ENCODE data around the gene MARK2.
"Not testable (repeated sequence)": the region's sequence is repeated elsewhere in the genome, so short reads cannot be mapped to it uniquely, and the experiment has no call there.

MARK2 gene

DNA sequence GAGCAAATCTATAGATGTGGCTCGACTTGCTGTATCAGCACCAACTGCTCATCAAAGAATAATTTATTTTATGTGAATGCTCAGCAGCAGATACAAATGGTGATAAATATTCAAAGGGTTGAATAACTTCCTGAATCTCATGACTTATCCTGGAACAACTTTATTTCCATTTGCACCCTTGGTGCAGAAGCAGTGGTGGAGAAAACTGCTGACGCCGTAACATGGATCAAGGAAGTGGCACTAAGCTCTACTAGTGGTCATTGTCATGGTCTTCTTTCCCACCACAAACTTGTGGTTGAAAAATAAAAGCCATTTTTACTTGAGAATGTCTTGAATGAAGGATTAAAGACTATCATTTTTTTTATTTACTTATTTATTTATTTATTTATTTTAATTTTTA, 14.6 kb downstream of the MARK2 start:
- in situ Hi-C loops (cut with HindIII; ENCODE audit: low sequenced_read_pairs), result no loop called here

DNA sequence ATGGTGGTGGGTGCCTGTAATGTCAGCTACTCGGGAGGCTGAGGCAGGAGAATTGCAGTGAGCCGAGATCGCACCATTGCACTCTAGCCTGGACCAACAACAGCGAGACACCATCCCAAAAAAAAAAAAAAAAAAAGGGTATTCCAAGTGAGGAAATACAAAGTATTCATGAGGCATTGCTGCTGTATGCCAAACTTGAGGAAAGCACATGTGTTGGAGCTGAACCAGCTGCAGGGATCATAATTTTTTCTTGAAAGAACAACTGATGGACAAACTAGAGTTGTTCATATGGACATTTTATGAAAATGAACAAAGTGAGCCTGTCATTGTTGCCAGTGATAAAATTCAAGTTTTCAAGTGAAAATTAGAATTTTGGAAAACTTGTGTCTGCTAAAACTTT, 15.8 kb downstream of the MARK2 start:
- in situ Hi-C loops (cut with HindIII; ENCODE audit: low sequenced_read_pairs), result no loop called here

DNA sequence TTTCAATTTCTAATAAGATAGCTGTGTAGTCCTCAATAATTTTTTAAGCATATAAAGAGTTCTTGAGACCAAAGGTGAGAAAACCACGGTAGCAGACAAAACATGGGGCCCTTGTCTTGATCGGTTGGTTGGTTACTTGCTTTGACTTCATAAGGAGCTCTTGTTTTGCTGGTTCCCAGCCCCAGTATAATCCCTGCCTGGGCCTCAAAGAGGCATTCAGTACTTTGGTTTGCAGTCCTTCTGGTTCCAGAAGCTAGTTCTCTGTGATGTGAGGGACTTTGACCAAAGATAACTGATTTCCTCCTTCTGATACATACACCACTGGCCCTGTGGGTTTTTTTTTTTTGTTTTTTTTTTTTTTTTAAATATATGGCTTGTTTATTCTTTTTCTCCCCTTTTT, 17.1 kb downstream of the MARK2 start:
- in situ Hi-C loops (cut with HindIII; ENCODE audit: low sequenced_read_pairs), result no loop called here

DNA sequence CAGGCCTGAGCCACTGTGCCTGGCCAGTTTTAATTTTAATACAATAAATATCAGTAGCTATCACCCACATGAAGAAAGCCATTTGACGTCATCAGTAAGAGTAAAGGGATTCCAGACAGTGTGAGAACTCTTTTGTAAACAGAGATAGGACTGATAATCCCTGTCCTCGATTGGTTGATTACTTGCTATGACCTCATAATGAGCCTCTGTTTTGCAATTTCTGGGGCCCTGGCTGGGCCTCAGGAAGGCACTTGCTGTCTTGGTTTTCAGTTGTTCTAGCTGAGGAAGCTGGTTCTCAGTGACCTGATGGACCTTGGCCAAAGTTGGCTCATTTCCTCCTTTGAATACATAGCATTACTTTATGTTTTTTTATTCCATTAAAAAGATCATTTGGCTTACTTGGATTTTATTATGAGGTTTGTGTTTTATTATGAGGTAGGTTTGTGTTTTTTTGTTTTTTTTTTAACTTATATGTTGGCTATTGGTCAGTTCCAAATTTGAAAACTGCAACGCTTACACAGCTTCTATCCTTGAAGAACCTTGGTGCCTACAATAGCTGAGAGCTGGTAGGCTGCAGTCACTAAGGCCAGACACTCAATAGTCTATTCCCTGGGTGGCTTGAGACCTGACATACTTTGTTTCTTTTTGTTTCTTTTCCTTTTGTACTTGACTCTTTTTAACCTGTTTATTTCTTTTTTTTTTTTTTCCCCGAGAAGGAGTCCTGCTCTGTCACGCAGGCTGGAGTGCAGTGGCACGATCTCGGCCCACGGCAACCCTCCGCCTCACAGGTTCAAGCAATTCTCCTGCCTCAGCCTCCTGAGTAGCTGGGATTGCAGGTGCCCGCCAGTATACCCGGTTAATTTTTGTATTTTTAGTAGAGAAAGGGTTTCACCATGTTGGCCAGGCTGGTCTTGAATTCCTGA, 20.0 kb downstream of the MARK2 start:
- in situ Hi-C loops (cut with HindIII; ENCODE audit: low sequenced_read_pairs), result no loop called here

DNA sequence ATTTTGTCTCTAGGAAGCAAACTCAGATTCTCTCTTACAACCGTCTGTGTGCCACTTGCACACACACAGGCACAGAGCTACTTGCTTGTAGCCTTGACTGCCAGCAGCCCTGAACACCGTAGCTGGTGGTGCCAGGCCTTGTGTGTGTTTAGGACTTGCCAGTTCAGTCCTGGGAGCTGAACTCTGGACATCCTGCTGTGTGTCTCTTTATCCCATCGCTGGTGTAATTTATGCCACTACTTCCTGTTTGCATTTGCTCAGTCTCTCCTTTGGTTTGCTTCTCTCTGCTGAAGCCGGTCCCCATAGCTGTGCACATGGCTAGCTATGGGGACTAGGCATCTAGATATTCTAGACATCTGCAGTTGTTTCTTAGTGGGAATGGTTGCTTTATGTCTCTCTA, 24.0 kb downstream of the MARK2 start:
- in situ Hi-C loops (cut with HindIII; ENCODE audit: low sequenced_read_pairs), result no loop called here

DNA sequence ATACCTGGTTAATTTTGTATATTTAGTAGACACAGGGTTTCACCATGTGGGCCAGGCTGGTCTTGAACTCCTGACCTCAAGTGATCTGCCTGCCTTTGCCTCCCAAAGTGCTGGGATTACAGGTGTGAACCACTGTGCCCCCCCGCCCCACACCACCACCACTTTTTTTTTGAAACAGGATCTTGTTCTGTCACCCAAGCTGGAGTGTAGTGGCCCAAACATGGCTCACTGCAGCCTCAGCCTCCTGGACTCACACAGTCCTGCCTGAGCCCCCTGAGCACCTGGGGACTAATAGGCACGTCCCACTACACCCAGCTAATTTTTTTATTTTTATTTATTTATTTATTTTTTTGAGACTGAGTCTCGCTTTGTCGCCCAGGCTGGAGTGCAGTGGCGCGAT, 24.7 kb downstream of the MARK2 start:
- in situ Hi-C loops (cut with HindIII; ENCODE audit: low sequenced_read_pairs), result not testable (repeated sequence)

DNA sequence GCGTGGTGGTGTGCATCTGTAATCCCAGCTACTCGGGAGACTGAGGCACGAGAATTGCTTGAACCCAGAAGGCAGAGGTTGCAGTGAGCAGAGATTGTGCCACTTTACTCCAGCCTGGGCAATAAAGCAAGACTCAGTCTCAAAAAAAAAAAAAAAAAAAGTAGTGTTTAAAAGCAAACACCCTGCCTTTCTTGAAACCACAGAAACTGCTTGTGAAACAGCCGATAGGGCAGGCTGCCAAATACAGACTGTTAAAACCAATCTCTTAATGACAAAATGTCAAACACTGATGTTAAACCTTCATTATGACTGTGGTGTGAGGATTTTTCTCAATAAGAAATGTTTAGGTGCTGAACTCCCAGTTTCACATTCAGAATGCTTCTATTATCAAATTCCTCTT, 27.3 kb downstream of the MARK2 start:
- in situ Hi-C loops (cut with HindIII; ENCODE audit: low sequenced_read_pairs), result no loop called here

DNA sequence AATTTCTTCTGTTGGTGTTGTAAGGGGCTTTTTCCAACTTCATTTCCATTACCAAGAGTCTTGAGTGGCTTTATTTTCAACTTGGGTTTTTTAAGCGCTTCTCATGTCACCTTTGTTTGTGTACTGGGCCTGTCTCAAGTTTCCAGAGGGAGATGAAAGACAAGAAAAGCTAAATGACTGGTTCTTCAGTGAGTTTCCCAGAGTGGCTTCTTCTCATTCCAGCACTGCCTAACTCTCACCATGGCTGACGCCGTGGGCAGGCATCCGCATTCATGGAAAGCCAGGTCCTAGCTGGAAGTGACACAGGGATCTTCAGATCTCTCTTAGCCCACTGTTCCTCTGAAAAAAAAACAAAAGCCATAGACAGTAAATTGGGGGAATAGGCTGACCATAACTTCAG, 28.6 kb downstream of the MARK2 start:
- in situ Hi-C loops (cut with HindIII; ENCODE audit: low sequenced_read_pairs), result no loop called here

DNA sequence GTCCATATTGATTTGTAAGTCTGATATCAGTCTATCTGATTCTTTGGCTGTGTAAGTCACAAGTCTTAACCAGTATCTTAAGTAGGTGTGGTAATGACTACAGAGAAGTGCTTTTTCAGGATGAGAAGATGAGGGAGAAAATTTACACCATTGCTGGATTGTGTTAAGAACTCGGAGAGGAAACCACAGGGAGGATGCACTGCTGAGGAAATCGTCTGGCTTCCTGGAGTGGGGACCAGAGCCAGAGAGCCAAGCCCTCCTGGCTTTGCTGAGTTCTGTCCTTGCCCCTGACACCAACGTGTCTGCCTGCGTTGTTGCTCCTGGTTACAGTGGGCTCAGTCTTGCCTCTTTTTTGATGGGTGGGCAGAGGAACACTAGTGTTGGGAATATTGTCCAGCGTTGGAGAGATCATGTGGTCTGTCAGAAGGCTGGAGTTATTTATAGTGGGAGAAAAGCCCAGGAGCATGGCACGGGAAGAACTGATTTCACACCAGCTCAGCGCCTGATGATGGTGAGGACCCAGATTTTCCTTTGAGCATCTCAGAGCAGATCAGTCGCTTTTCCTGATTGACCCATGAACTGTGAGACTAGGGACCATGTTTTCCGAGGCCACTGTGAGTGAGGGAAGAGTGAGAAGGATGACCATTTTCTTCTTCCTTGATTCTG, 29.6 kb downstream of the MARK2 start:
- in situ Hi-C loops (cut with HindIII; ENCODE audit: low sequenced_read_pairs), result no loop called here

DNA sequence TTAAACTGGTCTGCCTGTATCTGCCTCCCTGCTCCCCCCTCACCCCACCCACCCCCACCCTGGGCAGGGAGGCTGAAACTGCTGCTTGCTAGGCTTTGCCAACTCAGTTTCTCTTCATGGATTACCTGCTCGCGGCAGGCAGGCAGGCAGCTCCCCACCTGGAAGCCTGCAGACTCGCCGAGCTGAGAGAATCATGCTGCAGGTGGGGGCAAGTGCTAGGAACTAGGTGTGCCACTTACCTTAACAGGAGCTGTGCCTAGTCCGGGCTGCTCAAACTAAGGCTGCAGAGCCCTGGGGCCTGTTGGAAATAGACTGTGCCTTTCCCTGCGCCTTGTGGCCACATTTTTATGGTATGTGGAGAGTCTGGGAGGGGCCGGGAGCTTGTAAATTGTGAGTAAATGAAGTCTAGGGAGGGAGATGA, 30.3 kb downstream of the MARK2 start:
- in situ Hi-C loops (cut with HindIII; ENCODE audit: low sequenced_read_pairs), result no loop called here

DNA sequence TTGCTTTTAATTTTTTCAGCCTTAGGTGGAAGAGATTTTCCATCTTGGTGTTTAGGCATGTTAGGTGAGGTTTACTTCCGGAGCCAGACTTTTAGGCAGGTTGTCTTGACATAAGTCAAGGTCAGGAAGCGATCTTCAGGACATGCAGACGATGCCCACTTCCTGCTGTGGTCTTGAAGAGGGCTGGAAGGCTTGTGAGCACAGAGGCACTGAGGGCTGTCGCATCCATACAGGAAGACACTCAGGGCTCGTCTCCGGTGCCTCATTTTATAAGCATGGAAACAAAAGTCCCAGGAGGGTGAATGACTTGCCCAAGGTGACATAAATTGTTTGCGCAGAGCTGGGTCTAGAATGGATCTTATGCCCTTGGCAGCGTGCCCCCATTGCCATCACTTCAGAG, 30.8 kb downstream of the MARK2 start:
- in situ Hi-C loops (cut with HindIII; ENCODE audit: low sequenced_read_pairs), result no loop called here

DNA sequence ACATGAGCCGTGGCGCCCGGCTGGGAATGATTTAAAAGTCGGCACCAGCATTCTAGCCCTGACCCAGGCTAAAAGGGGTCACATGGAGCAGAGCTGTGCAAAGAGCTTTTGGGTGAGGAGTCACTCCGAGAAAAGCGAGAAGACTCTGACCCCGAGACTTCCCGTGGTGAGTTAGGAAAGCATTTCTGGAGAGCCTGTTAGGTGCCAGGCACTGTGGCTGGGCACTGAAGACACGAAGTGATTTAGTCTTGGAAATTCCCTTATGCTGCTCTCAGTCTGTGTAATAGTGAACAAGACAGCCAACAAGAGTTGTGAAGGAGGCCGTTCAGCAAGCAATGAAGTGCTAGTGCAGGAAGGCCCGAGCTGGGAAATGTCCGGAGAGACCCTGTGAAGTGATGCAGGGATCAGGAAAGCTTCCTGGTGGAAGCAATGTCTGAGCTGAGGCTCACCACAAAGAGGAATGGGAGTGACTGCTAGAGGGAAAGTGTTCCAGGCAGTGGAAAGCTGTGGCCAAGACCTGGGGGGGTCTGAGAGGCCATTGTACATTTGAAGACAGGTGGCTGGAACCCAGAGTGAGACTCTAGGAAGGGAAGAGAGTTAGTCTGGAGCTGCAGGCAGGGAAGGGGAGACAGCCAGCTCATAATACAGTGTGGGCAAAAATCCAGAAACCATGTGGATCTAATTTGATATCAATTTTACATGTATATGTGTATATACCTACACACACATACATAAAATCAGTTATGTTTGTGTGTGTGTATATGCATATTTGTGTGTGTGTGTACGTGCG, 31.6 kb downstream of the MARK2 start:
- in situ Hi-C loops (cut with HindIII; ENCODE audit: low sequenced_read_pairs), result no loop called here

DNA sequence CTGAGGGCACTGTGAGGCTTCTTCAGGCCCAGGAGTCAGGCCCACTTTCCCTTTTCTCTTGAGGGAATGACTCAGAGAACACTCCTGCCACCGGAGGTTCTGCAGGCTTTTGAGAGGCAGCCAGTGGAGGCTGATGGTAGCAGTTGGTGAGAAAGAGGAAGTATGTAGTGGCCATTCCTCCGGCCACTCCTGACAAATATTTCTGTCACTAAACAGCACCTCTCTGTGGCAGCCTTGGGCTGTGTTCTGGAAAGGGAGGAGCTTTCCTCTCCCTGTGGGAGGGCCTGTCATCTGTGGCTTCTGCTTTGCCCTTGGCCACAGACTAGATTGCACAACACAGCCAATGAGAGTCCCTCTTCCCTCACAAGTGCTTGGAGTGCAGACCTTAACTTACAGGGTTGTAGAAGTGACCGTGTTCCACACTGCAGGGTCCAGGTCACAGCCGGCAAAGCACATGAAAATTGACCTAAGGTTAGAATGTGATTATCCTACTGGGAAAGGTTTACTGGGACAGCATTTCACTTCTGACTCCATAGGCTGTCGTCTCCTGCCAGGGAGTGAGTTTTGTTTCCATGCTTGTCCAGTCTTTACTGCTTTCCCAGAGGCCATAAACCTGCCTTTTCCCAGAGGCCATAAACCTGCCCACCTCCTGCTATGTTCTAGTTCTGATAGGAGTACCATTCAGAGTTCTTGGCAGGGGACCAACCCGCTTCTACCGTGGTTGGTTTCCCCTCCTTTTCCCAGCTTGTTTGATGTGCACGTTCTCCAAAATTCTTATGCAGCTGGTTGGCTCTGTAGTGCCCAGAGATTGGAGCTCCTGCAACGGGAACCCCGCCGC, 33.3 kb downstream of the MARK2 start:
- in situ Hi-C loops (cut with HindIII; ENCODE audit: low sequenced_read_pairs), result no loop called here

DNA sequence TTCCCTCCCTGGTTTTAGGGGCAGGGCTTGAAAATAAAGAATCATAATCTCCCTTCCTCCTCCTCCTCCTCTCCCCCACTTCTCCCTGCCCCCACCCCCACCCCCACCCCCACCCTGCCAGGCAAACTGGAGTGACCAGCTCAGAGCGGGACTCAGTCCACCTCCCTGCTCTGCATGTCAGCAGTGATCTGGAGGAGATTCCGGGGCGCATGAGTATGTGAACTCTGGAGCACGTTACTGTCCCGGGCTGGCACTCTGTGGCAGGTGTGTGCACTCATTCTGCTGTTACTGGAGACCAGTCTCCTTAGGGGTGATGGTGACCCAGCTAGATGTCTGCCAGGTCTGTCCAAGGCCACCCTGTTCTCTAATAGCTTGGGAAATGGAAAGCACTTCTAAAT, 33.9 kb downstream of the MARK2 start:
- in situ Hi-C loops (cut with HindIII; ENCODE audit: low sequenced_read_pairs), result no loop called here

DNA sequence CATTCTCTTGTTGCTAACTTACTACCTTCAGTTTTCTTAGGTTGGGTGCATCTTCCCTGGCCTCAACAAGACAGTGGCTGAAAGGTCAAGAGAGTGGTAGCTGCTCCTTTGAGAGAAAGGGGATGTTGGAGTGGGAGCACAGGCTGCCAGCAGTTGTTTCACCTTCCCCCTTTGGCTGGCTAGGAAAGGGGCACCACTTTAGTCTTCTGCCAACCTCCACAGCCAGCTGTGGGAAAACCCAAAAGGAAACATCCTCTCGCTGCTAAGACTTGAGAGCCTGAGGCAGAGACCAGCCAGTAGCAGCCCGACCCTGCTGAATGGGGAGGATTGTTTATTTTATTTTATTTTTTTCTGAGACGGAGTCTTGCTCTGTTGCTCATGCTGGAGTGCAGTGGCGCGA, 34.4 kb downstream of the MARK2 start:
- in situ Hi-C loops (cut with HindIII; ENCODE audit: low sequenced_read_pairs), result no loop called here

DNA sequence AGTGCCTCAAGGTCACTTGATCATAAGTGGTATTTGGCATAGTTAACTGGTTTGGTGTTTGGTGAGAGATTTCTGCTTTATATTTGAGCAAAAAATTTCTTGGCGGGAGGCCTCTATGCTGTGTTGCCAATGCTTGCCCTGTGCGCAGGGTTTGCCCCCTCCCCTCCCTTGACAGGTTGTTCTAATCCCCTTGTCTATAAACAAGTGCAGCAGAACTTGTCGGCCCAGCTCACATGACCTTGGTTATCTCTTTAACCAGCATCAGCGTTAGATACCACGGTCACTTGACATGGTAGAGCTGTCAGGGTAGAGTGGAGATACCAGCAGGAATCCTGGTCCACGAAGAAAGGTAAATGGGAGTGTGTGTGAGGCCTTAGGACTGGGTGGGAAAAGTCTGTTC, 35.6 kb downstream of the MARK2 start:
- in situ Hi-C loops (cut with HindIII; ENCODE audit: low sequenced_read_pairs), result no loop called here

DNA sequence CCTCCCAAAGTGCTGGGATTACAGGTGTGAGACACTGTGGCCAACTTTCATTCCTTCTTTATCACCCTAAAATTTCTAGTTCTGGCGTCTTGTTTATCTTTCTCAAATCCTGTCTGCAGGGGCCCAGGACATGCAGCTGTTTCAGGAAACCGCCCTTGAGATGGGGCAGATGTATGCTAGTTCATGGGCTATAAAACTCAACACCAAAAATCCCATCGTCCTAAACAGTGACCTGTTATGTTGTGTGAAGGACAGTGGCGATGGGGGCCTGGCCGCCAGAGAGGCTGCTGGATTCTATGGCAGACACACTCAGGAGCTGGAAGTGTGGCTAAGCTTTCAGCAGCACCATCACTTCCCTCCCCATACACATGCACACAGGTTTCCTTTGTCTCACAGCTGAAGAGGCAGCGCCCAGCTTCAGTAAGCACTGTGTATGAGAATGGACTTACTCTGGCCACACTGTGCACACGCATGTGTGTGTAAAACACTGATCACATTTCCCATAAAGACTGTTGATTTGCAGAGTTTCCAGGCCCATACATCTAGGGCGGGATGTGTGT, 36.7 kb downstream of the MARK2 start:
- in situ Hi-C loops (cut with HindIII; ENCODE audit: low sequenced_read_pairs), result no loop called here

DNA sequence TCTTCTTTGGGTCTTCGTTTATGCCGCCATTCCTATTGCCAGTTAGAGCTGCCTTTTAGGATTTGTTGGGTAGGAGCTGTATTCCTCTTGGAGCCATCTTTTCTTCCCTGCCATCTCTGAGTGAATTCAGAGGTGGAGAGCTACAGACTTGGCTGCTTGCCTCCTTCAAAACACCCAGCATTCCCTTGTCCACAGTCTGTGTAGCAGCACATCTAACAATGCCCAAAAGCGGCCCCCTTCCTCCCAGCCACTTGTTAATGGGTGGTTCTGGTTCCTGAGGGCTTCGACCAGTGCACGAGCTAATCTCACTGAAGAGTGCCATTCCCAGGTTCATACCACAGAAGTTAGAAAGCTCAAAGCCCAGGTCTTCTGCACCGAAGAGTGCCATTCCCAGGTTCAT, 37.7 kb downstream of the MARK2 start:
- in situ Hi-C loops (cut with HindIII; ENCODE audit: low sequenced_read_pairs), result no loop called here

DNA sequence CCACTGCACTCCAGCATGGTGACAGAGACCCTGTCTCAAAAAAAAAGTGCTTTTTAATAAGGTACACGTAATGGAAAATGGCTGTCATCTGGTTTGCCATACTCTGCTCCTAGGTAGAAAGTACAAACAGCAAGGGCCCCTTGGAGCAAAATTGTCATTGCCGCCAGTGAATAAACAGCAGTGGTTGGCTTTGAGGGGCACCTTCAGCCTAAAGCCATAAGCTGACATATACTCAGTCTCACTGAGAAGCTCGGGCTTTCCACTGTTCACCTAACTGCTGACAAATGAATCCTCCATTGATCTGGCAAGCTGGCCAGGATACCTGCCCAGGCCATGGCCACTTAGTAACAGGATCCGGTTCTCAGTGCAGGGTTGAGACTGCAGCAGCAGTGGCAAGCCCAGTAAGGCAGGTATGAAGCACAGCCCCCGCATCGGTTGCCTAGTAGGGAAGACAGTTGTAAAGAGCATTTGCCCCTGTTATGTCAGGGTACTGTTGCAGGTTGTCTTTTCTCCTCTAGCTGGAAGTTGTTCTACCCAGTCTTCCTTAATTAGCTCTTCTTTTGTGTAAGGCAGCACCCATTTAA, 38.8 kb downstream of the MARK2 start:
- in situ Hi-C loops (cut with HindIII; ENCODE audit: low sequenced_read_pairs), result no loop called here
